Coronary artery (tissue), 2 donors: ENCODE results near the gene CELA3A.
"Not testable (repeated sequence)": the region's sequence is repeated elsewhere in the genome, so short reads cannot be mapped to it uniquely, and the experiment has no call there.

Source experiments
- DNase-seq: peaks from one replicate; pipeline ENCODE4 v3.0.0-alpha.2; 2017; ENCODE audit warnings: low spot score
- H3K27ac ChIP-seq, 2 donors: fragments of 200-600 bp; sonication (generic); one replicate each; pipeline ENCODE4 v1.5.1; 2016 to 2019
- H3K4me3 ChIP-seq: fragments of 200-600 bp; sonication (generic); 2 replicates; pipeline ENCODE4 v1.5.1; 2016; ENCODE audit warnings: mild to moderate bottlenecking, moderate library complexity
- TF ChIP-seq, protein P1 (sequence below): fragments of 200-600 bp; sonication (generic); IDR thresholded peaks from one replicate; pipeline ENCODE4 v1.5.1; 2019; ENCODE audit warnings: antibody characterized with exemption

CELA3A gene

DNA sequence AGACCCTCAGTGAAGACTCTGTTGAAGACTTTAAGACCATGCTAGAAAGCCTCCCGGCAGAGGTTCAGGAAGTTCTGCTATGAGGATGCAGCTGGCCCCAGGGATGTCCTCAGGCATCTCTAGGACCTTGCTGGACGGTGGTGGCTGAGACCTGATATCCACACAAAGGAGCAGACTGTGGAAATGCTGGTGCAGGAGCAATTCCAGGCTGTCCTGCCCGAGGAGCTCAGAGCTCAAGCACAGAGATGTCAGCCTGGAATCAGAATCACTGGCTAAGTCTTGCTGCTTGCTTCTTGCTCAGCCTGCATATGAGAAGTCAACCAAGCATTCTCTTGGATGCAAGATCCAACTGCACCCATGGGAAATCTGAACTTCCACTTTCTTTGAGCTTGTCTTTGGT is 29.0 kb downstream of the CELA3A start:
- TF ChIP-seq, protein P1, sequence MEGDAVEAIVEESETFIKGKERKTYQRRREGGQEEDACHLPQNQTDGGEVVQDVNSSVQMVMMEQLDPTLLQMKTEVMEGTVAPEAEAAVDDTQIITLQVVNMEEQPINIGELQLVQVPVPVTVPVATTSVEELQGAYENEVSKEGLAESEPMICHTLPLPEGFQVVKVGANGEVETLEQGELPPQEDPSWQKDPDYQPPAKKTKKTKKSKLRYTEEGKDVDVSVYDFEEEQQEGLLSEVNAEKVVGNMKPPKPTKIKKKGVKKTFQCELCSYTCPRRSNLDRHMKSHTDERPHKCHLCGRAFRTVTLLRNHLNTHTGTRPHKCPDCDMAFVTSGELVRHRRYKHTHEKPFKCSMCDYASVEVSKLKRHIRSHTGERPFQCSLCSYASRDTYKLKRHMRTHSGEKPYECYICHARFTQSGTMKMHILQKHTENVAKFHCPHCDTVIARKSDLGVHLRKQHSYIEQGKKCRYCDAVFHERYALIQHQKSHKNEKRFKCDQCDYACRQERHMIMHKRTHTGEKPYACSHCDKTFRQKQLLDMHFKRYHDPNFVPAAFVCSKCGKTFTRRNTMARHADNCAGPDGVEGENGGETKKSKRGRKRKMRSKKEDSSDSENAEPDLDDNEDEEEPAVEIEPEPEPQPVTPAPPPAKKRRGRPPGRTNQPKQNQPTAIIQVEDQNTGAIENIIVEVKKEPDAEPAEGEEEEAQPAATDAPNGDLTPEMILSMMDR: no peak
- no peak overlapping the region for H3K27ac ChIP-seq
- no peak for DNase-seq

DNA sequence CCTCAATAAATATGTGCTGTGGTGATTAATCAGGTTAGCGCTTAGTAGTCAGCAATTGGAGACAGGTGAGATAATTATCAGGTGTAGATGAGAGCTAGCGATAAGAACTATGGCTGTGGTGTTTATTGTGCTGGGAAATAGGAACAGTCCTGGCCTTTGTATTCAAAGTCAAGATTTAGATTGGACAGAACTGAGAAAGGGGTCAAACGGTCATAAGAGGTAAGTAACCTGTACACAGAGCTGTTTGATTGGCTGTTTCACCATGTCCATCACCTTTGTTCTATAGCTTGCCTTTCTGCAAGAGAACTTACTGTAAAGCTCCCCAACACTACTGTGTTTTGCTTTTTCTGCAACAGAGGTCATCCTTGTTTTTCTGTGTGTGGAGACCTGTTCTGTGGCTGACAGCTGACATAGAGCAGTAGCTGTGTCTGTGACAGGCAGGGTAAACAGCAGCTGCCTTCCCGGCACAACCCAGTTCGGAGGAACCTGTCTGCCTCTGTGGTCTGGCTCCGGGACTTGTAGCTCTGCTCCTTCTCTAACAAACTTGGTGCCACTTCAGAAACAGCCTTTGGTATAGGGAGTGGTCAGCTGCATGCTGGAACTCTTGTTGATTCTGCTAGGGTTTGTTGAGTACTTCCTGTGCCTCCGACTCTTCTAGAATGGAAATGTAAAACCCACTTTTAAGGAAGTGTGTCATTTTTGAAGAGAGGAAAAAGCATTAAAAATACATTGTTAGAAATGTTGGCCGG is 29.9 kb downstream of the CELA3A start:
- Histone ChIP-seq H3K4me3 (no peak overlapping the region), H3K27ac (peak overlapping the region in 1 of 2 donors; percentile 47)
- DNase-seq: no peak
- TF ChIP-seq, protein P1: no peak

More for the DNA sequence above, 29.0 kb downstream of the CELA3A start:
- H3K4me3 ChIP-seq: no peak overlapping the region

DNA sequence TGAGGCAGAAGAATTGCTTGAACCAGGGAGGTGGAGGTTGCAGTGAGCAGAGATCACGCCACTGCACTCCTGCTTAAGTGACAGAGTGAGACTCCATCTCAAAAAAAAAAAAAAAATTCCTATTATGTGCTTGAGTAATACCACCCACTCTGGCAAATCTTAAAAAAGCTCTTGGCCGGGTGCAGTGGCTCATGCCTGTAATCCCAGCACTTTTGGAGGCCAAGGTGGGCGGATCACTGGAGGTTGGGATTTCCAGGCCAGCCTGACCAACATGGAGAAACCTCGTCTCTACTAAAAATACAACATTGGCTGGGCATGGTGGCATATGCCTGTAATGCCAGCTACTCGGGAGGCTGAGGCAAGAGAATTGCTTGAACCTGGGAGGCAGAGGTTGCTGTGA is 33.4 kb downstream of the CELA3A start:
- not testable (repeated sequence) for H3K27ac ChIP-seq, H3K4me3 ChIP-seq, DNase-seq

DNA sequence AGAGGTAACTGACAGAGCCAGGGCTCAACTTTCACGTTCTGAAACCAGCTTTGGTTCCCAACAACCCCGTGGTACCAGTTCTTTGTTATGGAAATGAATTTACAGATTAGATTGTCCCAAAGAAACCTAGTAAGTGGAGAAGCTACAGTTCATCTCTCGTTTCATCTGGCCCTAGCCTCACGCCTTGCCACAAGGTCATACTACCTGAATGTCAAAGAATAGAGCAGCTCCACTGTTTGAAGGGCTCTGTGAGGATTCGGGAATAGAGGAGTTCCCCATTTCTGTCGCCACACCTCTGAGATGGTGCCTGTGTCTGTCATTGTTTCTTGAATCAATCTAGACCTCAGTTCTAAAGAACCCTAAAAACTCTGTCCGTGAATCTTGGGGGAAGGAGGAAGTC is 36.1 kb downstream of the CELA3A start:
- TF ChIP-seq, protein P1: no peak
- no peak for DNase-seq
- no peak overlapping the region for H3K27ac ChIP-seq
- no peak overlapping the region for H3K4me3 ChIP-seq

GRCh38 chr1:22038036-22038435 is 36.6 kb downstream of the CELA3A start:
- no peak for DNase-seq
- TF ChIP-seq, protein P1: no peak
- Histone ChIP-seq H3K27ac (no peak overlapping the region), H3K4me3 (no peak overlapping the region)

DNA sequence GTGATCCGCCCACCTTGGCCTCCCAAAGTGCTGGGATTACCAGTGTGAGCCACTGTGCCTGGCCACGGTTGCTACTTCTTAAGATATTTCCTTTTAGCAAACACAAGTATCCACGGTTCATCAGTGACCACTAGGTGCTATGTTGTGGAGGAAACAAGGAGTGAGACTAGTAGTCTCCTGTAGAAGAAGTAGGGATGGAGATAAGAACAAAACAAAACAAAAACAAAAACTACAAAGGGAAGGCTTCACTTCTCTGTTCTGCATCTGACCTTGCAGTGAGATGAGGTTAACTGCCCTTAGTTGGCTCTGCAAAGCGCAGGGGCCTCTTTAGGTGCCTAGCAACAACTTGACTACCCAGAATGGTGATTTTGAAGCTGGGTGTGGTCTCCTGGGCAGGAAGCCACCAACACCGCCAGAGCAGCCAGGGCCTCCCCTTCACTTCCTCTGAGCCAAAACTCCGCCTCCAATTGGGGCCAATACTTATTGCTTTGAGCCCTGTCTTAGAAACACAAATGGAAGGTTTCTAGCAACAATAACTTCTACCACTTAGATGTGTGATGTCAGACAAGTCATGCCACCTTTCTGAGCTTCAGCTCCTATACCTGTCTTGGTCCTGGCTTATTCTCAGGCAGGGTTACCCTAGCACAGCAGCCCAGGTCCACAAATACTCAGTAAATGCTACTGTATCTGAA is 38.3 kb downstream of the CELA3A start:
- peak overlapping the region in 1 of 2 donors; percentile 34 for H3K27ac ChIP-seq
- H3K4me3 ChIP-seq: no peak overlapping the region

GRCh38 chr1:22040286-22040623 is 38.8 kb downstream of the CELA3A start:
- H3K27ac ChIP-seq: peak overlapping the region in 1 of 2 donors; percentile 34
- TF ChIP-seq, protein P1: no peak
- no peak for DNase-seq
- no peak overlapping the region for H3K4me3 ChIP-seq

More for the DNA sequence above, 38.3 kb downstream of the CELA3A start:
- TF ChIP-seq, protein P1: no peak
- DNase-seq: no peak
